Fibroblast of the aortic adventitia (primary cell): ENCODE data around the gene PAFAH1B2. TPM values are rescaled to one million over a fixed set of nuclear protein-coding genes. Genes with fewer than 3 reads are reported as not detected.
"Not testable (repeated sequence)": the region's sequence is repeated elsewhere in the genome, so short reads cannot be mapped to it uniquely, and the experiment has no call there.

ENCODE experiments used
- DNase-seq: peaks from one replicate; pipeline ENCODE4 v3.0.0-alpha.2; 2010; ENCODE audit warnings: low read depth
- H3K4me3 ChIP-seq: 2 replicates; pipeline ENCODE4 v1.5.1; 2011; ENCODE audit warnings: low read depth, mild to moderate bottlenecking, control low read depth, low read length, moderate library complexity
- total RNA-seq: library from RNA; depleted of rRNA; stranded (reverse); fragments of >200 nt; gene quantifications from 2 replicates; pipeline ENCODE4 v1.2.3, GENCODE V29; 2012; ENCODE audit warnings: low replicate concordance
- TF ChIP-seq, protein P1 (sequence below): IDR thresholded peaks from 2 replicates; pipeline ENCODE4 v1.5.1; 2011; ENCODE audit warnings: mild to moderate bottlenecking, low read length, control low read depth, inconsistent platforms; ENCODE audit not compliant: insufficient read depth

The PAFAH1B2 gene
- total RNA-seq, 1 donor: 161 TPM

DNA sequence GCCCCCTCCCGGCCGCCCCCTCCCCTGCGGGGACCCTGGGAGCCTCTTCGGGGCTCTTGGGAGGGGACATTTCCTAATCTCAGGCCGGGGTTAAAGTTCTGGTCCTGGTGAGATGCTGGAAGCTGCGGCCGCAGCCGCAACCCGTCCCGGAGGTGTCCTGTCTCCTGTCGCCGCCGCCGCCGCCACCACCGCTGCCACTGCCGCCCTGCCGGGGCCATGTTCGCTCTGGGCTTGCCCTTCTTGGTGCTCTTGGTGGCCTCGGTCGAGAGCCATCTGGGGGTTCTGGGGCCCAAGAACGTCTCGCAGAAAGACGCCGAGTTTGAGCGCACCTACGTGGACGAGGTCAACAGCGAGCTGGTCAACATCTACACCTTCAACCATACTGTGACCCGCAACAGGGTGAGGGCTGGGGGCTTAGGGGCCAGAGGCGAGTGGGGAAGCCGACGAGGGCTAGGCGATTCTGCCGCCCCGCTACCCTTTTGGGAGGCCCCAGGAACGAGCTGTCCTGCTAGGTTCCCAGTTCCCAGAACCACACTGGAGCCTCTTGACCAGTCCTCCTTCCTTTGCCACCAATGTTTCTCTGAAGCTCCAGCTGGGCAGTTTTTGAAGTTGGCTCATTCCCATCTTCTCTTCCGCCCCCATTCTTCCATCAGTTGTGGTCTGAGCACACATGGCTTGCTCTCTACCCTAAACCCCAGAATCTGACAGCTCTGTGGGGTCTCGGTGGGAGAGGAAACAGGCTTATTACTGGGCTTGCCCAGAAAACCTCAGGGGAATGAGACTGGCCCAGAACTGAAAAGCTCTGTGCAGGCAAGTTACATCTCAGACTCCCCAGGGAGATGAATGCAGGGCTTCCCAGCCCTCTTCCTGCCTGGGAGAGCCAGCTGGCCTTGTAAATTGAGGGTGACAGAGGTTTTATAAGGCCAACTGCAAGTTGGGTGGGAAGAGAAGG, 35.2 kb downstream of the PAFAH1B2 start:
- DNase-seq: peak; percentile 65
- TF ChIP-seq, protein P1, sequence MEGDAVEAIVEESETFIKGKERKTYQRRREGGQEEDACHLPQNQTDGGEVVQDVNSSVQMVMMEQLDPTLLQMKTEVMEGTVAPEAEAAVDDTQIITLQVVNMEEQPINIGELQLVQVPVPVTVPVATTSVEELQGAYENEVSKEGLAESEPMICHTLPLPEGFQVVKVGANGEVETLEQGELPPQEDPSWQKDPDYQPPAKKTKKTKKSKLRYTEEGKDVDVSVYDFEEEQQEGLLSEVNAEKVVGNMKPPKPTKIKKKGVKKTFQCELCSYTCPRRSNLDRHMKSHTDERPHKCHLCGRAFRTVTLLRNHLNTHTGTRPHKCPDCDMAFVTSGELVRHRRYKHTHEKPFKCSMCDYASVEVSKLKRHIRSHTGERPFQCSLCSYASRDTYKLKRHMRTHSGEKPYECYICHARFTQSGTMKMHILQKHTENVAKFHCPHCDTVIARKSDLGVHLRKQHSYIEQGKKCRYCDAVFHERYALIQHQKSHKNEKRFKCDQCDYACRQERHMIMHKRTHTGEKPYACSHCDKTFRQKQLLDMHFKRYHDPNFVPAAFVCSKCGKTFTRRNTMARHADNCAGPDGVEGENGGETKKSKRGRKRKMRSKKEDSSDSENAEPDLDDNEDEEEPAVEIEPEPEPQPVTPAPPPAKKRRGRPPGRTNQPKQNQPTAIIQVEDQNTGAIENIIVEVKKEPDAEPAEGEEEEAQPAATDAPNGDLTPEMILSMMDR: no peak
- H3K4me3 ChIP-seq: peak overlapping the region; percentile 71

DNA sequence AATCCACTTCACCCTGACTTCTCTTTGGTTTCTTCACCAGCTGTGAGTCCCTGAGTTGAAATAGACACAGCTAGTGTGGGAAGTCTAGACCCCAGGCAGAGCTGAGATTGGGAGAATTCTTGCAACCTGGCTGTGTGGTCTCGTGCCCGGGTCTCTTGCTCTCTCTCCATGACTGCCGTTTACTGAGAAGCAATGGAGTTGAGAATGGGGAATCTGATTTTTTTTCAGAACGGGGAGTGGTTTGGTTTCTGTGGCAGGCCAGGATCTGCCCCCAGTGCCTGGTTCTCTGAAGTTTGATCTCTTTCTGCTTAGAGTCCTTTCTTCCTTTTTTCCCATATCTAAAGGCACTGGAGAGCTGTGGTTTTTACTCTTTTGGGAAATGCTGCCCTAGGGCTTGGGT, 35.9 kb downstream of the PAFAH1B2 start:
- TF ChIP-seq, protein P1: no peak
- H3K4me3 ChIP-seq: peak overlapping the region; percentile 71
- DNase-seq: peak; percentile 50

DNA sequence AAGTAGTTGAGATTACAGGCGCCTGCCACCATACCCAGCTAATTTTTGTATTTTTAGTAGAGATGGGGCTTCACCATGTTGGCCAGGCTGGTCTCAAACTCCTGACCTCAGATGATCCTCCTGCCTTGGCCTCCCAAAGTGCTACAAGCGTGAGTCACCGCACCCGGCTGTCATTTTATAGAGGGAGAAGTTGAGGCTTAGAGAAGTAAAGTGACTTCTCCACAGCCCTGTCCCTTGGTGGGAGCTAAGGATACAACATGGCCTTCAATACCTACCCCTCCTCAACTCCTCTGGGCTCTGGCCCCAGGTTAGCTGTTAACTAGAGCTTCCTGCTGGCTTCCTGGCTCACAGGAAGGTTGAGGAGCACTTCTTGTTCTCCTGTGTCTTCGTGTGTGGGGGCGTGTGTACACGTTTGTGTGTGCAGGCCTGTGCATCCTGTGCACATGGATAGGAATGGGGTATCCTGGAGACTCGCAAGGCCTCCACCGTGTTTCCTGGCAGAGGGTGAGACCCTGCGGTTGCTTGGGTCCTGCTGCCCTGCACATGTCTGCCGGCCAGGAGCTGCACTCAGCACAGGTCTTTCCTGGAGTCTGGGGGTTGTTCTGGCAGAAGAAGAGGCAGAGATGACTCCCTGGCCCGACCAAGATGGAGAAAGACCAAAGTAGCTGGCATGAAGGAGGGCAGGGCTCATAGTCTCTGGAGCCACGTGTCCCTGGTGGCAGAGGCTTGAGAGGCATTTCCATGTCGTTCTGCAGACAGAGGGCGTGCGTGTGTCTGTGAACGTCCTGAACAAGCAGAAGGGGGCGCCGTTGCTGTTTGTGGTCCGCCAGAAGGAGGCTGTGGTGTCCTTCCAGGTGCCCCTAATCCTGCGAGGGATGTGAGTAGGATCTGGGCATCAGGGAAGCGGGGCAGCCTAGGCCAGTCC, 36.8 kb downstream of the PAFAH1B2 start:
- peak; percentile 80 for DNase-seq
- peak overlapping the region; percentile 18 for H3K4me3 ChIP-seq

DNA sequence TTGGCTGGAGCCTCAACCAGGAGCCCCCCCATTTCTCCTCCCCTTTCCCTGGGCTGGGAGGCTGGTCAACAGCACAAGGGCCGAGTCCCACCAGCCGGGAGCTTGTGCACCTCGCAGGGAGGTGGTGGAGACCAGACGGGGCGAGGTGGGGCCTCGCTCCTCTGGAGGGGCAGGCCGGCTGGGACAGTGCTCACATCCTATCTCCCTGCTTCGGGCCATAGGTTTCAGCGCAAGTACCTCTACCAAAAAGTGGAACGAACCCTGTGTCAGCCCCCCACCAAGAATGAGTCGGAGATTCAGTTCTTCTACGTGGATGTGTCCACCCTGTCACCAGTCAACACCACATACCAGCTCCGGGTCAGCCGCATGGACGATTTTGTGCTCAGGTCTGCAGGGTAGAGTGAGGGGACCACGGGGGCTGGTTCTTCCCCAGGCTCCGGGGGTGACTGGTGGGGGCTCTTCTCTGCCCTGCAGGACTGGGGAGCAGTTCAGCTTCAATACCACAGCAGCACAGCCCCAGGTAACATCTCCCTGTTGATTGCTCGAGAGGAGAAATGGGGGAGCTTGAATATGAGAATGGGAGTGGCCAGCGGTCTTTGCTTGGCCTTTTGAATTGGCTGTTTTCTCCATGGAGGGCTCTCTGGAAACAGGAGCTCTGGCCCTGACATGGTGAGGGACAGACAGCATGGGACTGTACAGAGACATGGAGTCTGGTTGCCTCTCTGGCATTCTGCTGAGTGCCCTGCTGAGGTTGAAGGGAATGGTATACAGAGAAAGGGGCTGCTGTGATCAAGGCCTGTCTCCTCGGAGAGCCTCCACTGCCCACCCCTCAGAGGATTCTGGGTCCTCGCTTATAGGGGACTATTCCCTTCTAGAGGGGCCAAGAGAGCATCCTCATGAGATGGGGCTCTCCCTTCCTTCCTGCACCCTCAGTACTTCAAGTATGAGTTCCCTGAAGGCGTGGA, 37.8 kb downstream of the PAFAH1B2 start:
- TF ChIP-seq, protein P1: no peak
- DNase-seq: no peak

More for the DNA sequence above, 36.8 kb downstream of the PAFAH1B2 start:
- TF ChIP-seq, protein P1: peak; percentile 84

DNA sequence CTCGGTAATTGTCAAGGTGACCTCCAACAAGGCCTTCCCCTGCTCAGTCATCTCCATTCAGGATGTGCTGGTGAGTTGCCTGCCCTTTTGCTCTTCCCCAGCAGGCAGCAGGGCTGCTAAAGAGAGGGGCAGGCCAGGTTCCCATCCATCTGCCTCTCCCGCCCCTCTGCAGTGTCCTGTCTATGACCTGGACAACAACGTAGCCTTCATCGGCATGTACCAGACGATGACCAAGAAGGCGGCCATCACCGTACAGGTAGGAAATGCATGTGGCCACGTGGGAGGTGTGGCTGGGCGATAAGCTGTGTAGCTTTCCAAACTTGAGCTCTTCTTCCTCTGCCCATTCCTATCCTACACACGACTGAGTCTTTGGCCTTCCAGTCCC, 38.5 kb downstream of the PAFAH1B2 start:
- TF ChIP-seq, protein P1: no peak
- H3K4me3 ChIP-seq: no peak overlapping the region
- DNase-seq: no peak

More for the DNA sequence above, 37.8 kb downstream of the PAFAH1B2 start:
- no peak overlapping the region for H3K4me3 ChIP-seq

DNA sequence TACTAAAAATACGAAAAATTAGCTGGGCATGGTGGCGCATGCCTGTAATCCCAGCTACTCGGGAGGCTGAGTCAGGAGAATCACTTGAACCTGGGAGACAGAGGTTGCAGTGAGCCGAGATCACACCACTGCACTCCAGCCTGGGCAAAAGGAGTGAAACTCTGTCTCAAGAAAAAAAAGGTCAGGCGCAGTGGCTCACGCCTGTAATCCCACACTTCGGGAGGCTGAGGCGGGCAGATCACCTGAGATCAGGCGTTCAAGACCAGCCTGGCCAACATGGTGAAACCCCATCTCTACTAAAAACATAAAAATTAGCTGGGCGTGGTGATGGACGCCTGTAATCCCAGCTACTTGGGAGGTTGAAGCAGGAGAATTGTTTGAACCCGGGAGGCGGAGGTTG, 39.1 kb downstream of the PAFAH1B2 start:
- H3K4me3 ChIP-seq, DNase-seq: not testable (repeated sequence)
